Measurements from ENCODE around the gene DDHD1.

DNA sequence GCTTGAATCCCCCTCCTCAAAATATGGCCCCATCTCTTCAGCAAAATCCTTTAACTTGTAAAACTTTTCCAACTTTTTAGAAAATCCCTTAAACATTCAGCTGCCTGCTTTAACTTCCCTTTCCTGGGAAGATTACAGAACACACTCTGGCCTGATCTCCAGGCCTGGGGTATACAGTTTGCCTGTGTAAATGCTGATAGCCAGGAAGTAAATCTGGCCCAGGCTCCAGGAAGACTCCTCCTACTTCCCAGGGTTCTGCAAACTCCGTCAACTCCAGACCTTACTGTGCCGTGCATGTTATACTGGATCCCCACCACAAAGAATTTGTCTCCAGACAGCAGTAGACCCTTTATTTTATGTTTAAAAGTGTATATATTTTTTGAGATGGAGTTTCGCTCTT lies 135.3 kb downstream of the DDHD1 start:
- TF ChIP-seq EZH2phosphoT487 (IDR thresholded peaks at IDR 0.05; ENCODE audit: insufficient read depth, low read depth) (no peak), EZH2 (IDR thresholded peaks at IDR 0.05; ENCODE audit: insufficient read depth, poor library complexity, severe bottlenecking) (no peak)

All from GM23248 (cell line).